IMR-90 (cell line): ENCODE data around the gene TUBA3E. TPM values are rescaled to one million over a fixed set of nuclear protein-coding genes. Genes with fewer than 3 reads are reported as not detected.
"Not testable (repeated sequence)": the region's sequence is repeated elsewhere in the genome, so short reads cannot be mapped to it uniquely, and the experiment has no call there.

Source experiments
- ATAC-seq: fragments of 200-7000 bp; cut with Tn5 transposase; 2 replicates; pipeline ENCODE4 v1.9.1; 2020; ENCODE audit warnings: low read depth, mild to moderate bottlenecking, moderate library complexity
- BruUV-seq: library from RNA; stranded (reverse); fragments of 400-500 nt; replicated peaks from 2 replicates; lab custom pipeline; 2021; lab: Mats Ljungman, UMichigan
- CTCF ChIA-PET: fragments of 300-600 bp; formaldehyde crosslinking; extraction: SDS; loops from one replicate; lab custom pipeline; 2021; ENCODE audit warnings: antibody characterized with exemption; lab: Yijun Ruan, JAX
- POLR2A ChIA-PET: fragments of 300-600 bp; sonication (Branson Sonifier 250); formaldehyde crosslinking; loops from one replicate; lab custom pipeline; 2022; ENCODE audit warnings: antibody characterized with exemption; ENCODE audit not compliant: unreplicated experiment; lab: Charles Lee
- DNase-seq: peaks from one replicate; pipeline ENCODE4 v3.0.0; 2013
- H2AFZ ChIP-seq: replicated peaks from 2 replicates; pipeline ENCODE3; 2013; ENCODE audit warnings: low read length, mild to moderate bottlenecking; ENCODE audit not compliant: poor library complexity
- H2AK5ac ChIP-seq: 2 replicates; pipeline ENCODE4 v1.6.1; 2013; ENCODE audit warnings: low read depth, low read length, inconsistent platforms
- H2AK9ac ChIP-seq: replicated peaks from 2 replicates; pipeline ENCODE3; 2013; ENCODE audit warnings: mild to moderate bottlenecking, low read depth, low read length, moderate library complexity; ENCODE audit not compliant: poor library complexity
- H2BK120ac ChIP-seq: 2 replicates; pipeline ENCODE4 v1.6.1; 2013; ENCODE audit warnings: low read depth, low read length, inconsistent platforms
- H2BK15ac ChIP-seq: 3 replicates; pipeline ENCODE4 v1.6.1; 2013; ENCODE audit warnings: low read depth, low read length, inconsistent platforms
- H2BK20ac ChIP-seq: 2 replicates; pipeline ENCODE4 v1.6.1; 2013; ENCODE audit warnings: low read depth, mild to moderate bottlenecking, inconsistent platforms, low read length, moderate library complexity
- H2BK5ac ChIP-seq: 2 replicates; pipeline ENCODE4 v1.6.1; 2013; ENCODE audit warnings: mild to moderate bottlenecking, low read depth, low read length, inconsistent platforms; ENCODE audit not compliant: poor library complexity, severe bottlenecking
- H3K14ac ChIP-seq: replicated peaks from 2 replicates; pipeline ENCODE4 v1.6.1; 2013; ENCODE audit warnings: low read depth, low read length, inconsistent platforms
- H3K18ac ChIP-seq: 2 replicates; pipeline ENCODE4 v1.6.1; 2013; ENCODE audit warnings: low read depth, low read length, control low read depth
- H3K23ac ChIP-seq: 2 replicates; pipeline ENCODE4 v1.6.1; 2013; ENCODE audit warnings: low read depth, low read length, inconsistent platforms
- H3K27ac ChIP-seq: 2 replicates; pipeline ENCODE4 v1.5.1; 2013; ENCODE audit warnings: mild to moderate bottlenecking, control low read depth, low read length; ENCODE audit not compliant: insufficient read depth
- H3K27me3 ChIP-seq: 2 replicates; pipeline ENCODE4 v1.6.1; 2013; ENCODE audit warnings: low read length; ENCODE audit not compliant: control insufficient read depth, insufficient read depth
- H3K36me3 ChIP-seq: 2 replicates; pipeline ENCODE4 v1.6.1; 2013; ENCODE audit warnings: low read length, mixed read lengths; ENCODE audit not compliant: control insufficient read depth, insufficient read depth
- H3K4ac ChIP-seq: 2 replicates; pipeline ENCODE4 v1.6.1; 2013; ENCODE audit warnings: low read depth, low read length, inconsistent platforms
- H3K4me1 ChIP-seq: 2 replicates; pipeline ENCODE4 v1.6.1; 2013; ENCODE audit warnings: low read length, mixed read lengths; ENCODE audit not compliant: control insufficient read depth, insufficient read depth
- H3K4me2 ChIP-seq: 2 replicates; pipeline ENCODE4 v1.6.1; 2013; ENCODE audit warnings: low read depth, mild to moderate bottlenecking, control low read depth, low read length, moderate library complexity
- H3K4me3 ChIP-seq: 2 replicates; pipeline ENCODE4 v1.5.1; 2013; ENCODE audit warnings: low read depth, mild to moderate bottlenecking, control low read depth, low read length, moderate library complexity; ENCODE audit not compliant: insufficient read depth
- H3K56ac ChIP-seq: 2 replicates; pipeline ENCODE4 v1.6.1; 2013; ENCODE audit warnings: low read length, inconsistent platforms; ENCODE audit not compliant: insufficient read depth; ENCODE audit errors: extremely low read depth
- H3K79me1 ChIP-seq, 2 experiments: 2 replicates each; pipeline ENCODE4 v1.6.1; 2013; ENCODE audit warnings: low read length in 2 of 2, inconsistent platforms in 1 of 2, low read depth in 1 of 2
- H3K9ac ChIP-seq: 2 replicates; pipeline ENCODE4 v1.6.1; 2013; ENCODE audit warnings: low read depth, low read length, control low read depth
- H3K9me1 ChIP-seq: 2 replicates; pipeline ENCODE4 v1.6.1; 2013; ENCODE audit warnings: low read length, inconsistent platforms; ENCODE audit not compliant: insufficient read depth
- H3K9me3 ChIP-seq: 2 replicates; pipeline ENCODE4 v1.6.1; 2013; ENCODE audit warnings: low read length; ENCODE audit not compliant: control insufficient read depth, insufficient read depth
- H4K20me1 ChIP-seq: 2 replicates; pipeline ENCODE4 v1.6.1; 2013; ENCODE audit warnings: low read length, inconsistent platforms; ENCODE audit not compliant: insufficient read depth
- H4K5ac ChIP-seq: 2 replicates; pipeline ENCODE4 v1.6.1; 2013; ENCODE audit warnings: mild to moderate bottlenecking, low read depth, low read length, control low read depth
- H4K8ac ChIP-seq, 2 experiments: 2 replicates each; pipeline ENCODE4 v1.6.1; 2013; ENCODE audit warnings: low read depth in 2 of 2, low read length in 2 of 2, control low read depth in 1 of 2, inconsistent platforms in 1 of 2
- H4K91ac ChIP-seq: 2 replicates; pipeline ENCODE4 v1.6.1; 2013; ENCODE audit warnings: low read depth, low read length, inconsistent platforms; ENCODE audit not compliant: insufficient read depth
- WGBS, 2 experiments: methylation state at CpG; one replicate each; pipeline versions ENCODE4 v1.1.5 to v1.1.7; 2013; ENCODE audit warnings: missing lambda C conversion rate in 2 of 2; ENCODE audit not compliant: insufficient read length in 1 of 2; ENCODE audit errors: extremely low coverage in 2 of 2; 5-methylcytosine and 5-hydroxymethylcytosine counted together
- dilution Hi-C: fragments of 300-500 bp; cut with HindIII; formaldehyde crosslinking; loops from one replicate; pipeline ENCODE4 v1.14.3; 2018; ENCODE audit warnings: low sequenced_read_pairs; ENCODE audit not compliant: unreplicated experiment
- in situ Hi-C: fragments of 300-500 bp; cut with MboI; formaldehyde crosslinking; loops from 3 replicates; pipeline ENCODE4 v1.14.3; 2019; ENCODE audit warnings: low sequenced_read_pairs, inconsistent platforms, mixed read lengths
- intact Hi-C: fragments of 100-400 bp; cut with micrococcal nuclease; formaldehyde crosslinking; loops from 2 replicates; pipeline ENCODE4 v1.10.0; 2022
- polyA plus RNA-seq, 3 experiments: library from polyadenylated mRNA; depleted of rRNA; stranded (reverse); fragments of >200 nt; gene quantifications; 2 replicates each; pipeline ENCODE4 v1.2.3, GENCODE V29; 2012; ENCODE audit warnings: low replicate concordance in 1 of 3
- total RNA-seq: library from RNA; depleted of rRNA; stranded (reverse); fragments of >200 nt; gene quantifications from 2 replicates; pipeline ENCODE4 v1.2.3, GENCODE V29; 2012

The TUBA3E gene
- total and polyA plus RNA-seq, 2 of the 4 experiments (the other 2 are of a cell fraction): not detected

GRCh38 chr2:130143266-130144039 lies 54.8 kb downstream of the TUBA3E start:
- H3K4me3 ChIP-seq, H3K27me3 ChIP-seq, H2BK5ac ChIP-seq, H2BK120ac ChIP-seq, H4K20me1 ChIP-seq, DNase-seq, H3K36me3 ChIP-seq, H2BK15ac ChIP-seq, dilution Hi-C loops, H3K9me3 ChIP-seq, BruUV-seq, H4K91ac ChIP-seq, H3K9me1 ChIP-seq, H2BK20ac ChIP-seq, H3K79me1 ChIP-seq, H2AK5ac ChIP-seq, H3K9ac ChIP-seq, in situ Hi-C loops, H3K4me2 ChIP-seq, H3K14ac ChIP-seq, H3K23ac ChIP-seq, H3K27ac ChIP-seq, ATAC-seq, H2AFZ ChIP-seq, H2AK9ac ChIP-seq, intact Hi-C loops, H4K5ac ChIP-seq, POLR2A ChIA-PET, H4K8ac ChIP-seq, H3K18ac ChIP-seq, H3K56ac ChIP-seq, CTCF ChIA-PET, H3K4ac ChIP-seq, H3K4me1 ChIP-seq: not testable (repeated sequence)
- WGBS, 2 experiments: 89% methylated on average over 3 of the region's 28 CpGs; no CpG with 5 or more reads in 1 of the 2 experiments

GRCh38 chr2:130142396-130143265 lies 55.6 kb downstream of the TUBA3E start:
- H3K4ac ChIP-seq, POLR2A ChIA-PET, intact Hi-C loops, dilution Hi-C loops, H2BK20ac ChIP-seq, DNase-seq, H4K91ac ChIP-seq, H2AK5ac ChIP-seq, H3K56ac ChIP-seq, H3K23ac ChIP-seq, H3K9me3 ChIP-seq, BruUV-seq, H3K18ac ChIP-seq, H3K14ac ChIP-seq, ATAC-seq, H3K4me3 ChIP-seq, H3K4me2 ChIP-seq, H3K27ac ChIP-seq, in situ Hi-C loops, H2BK120ac ChIP-seq, H3K4me1 ChIP-seq, H4K20me1 ChIP-seq, CTCF ChIA-PET, H3K27me3 ChIP-seq, H2BK5ac ChIP-seq, H3K79me1 ChIP-seq, H2AFZ ChIP-seq, H4K5ac ChIP-seq, H4K8ac ChIP-seq, H3K9me1 ChIP-seq, H3K36me3 ChIP-seq, H2BK15ac ChIP-seq, H3K9ac ChIP-seq, H2AK9ac ChIP-seq: not testable (repeated sequence)
- WGBS, 2 experiments: 97% methylated on average over 5 of the region's 13 CpGs; no CpG with 5 or more reads in 1 of the 2 experiments
